GOT3 (cell line): ENCODE results near the gene NFKBIZ.
A peak's percentile ranks its signal among the peaks of the same experiment; 100 is the strongest.

Experiments used
- DNase-seq: peaks from one replicate; lab custom pipeline; 2025; ENCODE audit warnings: mixed read lengths; lab: John Stamatoyannopoulos, UW

Gene NFKBIZ

GRCh38 chr3:101848754-101849713, at the start of gene NFKBIZ:
NFKBIZ (plus strand) TSS chr3:101849514; CDS start chr3:101849629, 115 bp downstream.
- peak; percentile 90 for DNase-seq

- no peak for DNase-seq
Observed at GRCh38 chr3:101801174-101801573, 48.1 kb upstream of the NFKBIZ start.

GRCh38 chr3:101802179-101802578, 47.1 kb upstream of the NFKBIZ start:
- DNase-seq, result no peak

- no peak for DNase-seq
Observed at GRCh38 chr3:101803173-101803782, 46.0 kb upstream of the NFKBIZ start.

- DNase-seq, result no peak
Observed at GRCh38 chr3:101803939-101804338, 45.4 kb upstream of the NFKBIZ start.

GRCh38 chr3:101806491-101806890, 42.8 kb upstream of the NFKBIZ start:
- DNase-seq, result no peak

GRCh38 chr3:101807888-101808287, 41.4 kb upstream of the NFKBIZ start:
- no peak for DNase-seq

GRCh38 chr3:101809178-101810021, 39.9 kb upstream of the NFKBIZ start:
- no peak for DNase-seq

- no peak for DNase-seq
Observed at GRCh38 chr3:101810022-101810418, 39.3 kb upstream of the NFKBIZ start.

GRCh38 chr3:101811875-101812274, 37.4 kb upstream of the NFKBIZ start:
- no peak for DNase-seq

GRCh38 chr3:101812895-101813294, 36.4 kb upstream of the NFKBIZ start:
- no peak for DNase-seq

GRCh38 chr3:101813817-101814440, 35.4 kb upstream of the NFKBIZ start:
- DNase-seq, result no peak

- DNase-seq, result no peak
Observed at GRCh38 chr3:101814835-101815234, 34.5 kb upstream of the NFKBIZ start.

GRCh38 chr3:101816215-101817149, 32.8 kb upstream of the NFKBIZ start:
- DNase-seq, result no peak

- no peak for DNase-seq
Observed at GRCh38 chr3:101817992-101818391, 31.3 kb upstream of the NFKBIZ start.

- no peak for DNase-seq
Observed at GRCh38 chr3:101819649-101820206, 29.6 kb upstream of the NFKBIZ start.

- no peak for DNase-seq
Observed at GRCh38 chr3:101821503-101821902, 27.8 kb upstream of the NFKBIZ start.

GRCh38 chr3:101823525-101823924, 25.8 kb upstream of the NFKBIZ start:
- no peak for DNase-seq

- no peak for DNase-seq
Observed at GRCh38 chr3:101824702-101825101, 24.6 kb upstream of the NFKBIZ start.

GRCh38 chr3:101825904-101826445, 23.3 kb upstream of the NFKBIZ start:
- DNase-seq, result no peak
